GM19455 (cell line): Measurements from ENCODE around the gene BASP1.
"Not testable (repeated sequence)": the region's sequence is repeated elsewhere in the genome, so short reads cannot be mapped to it uniquely, and the experiment has no call there.

Experiments used
- ATAC-seq: cut with Tn5 transposase; IDR thresholded peaks from one replicate; pipeline ENCODE4 v1.9.1; 2021; ENCODE audit not compliant: unreplicated experiment

The BASP1 gene

GRCh38 chr5:17311811-17312210, 94.4 kb downstream of the BASP1 start:
- not testable (repeated sequence) for ATAC-seq

- ATAC-seq: no peak
Measured at GRCh38 chr5:17312358-17312757, 94.9 kb downstream of the BASP1 start.

- ATAC-seq: no peak
Measured at GRCh38 chr5:17314907-17315471, 97.6 kb downstream of the BASP1 start.

- no peak for ATAC-seq
Measured at GRCh38 chr5:17315710-17316221, 98.3 kb downstream of the BASP1 start.

GRCh38 chr5:17316970-17317459, 99.6 kb downstream of the BASP1 start:
- ATAC-seq: peak; percentile 76

- peak; percentile 40 for ATAC-seq
Measured at GRCh38 chr5:17317473-17317872, 100.0 kb downstream of the BASP1 start.

- not testable (repeated sequence) for ATAC-seq
Measured at GRCh38 chr5:17319095-17319494, 101.7 kb downstream of the BASP1 start.

GRCh38 chr5:17325770-17326599, 108.6 kb downstream of the BASP1 start:
- ATAC-seq: no peak
